Measurements from ENCODE around the gene TMEM109.

- TF ChIP-seq BCL11A (IDR thresholded peaks at IDR 0.05; ENCODE audit: low read depth in 2 of 2, low read length in 2 of 2), result no peak
- no peak for TF ChIP-seq CREB1 (IDR thresholded peaks at IDR 0.05)
- TF ChIP-seq EZH2 (IDR thresholded peaks at IDR 0.05; ENCODE audit: low read depth, low read length, severe bottlenecking), result no peak
- TF ChIP-seq TBP (IDR thresholded peaks at IDR 0.05; ENCODE audit: low read depth, low read length), result no peak
- no peak for TF ChIP-seq POLR2AphosphoS5 (IDR thresholded peaks at IDR 0.05; ENCODE audit: low read depth, low read length)
- TF ChIP-seq TAF1 (IDR thresholded peaks at IDR 0.05; ENCODE audit: low read depth, low read length), result no peak
- no peak for TF ChIP-seq HDAC2 (IDR thresholded peaks at IDR 0.05; ENCODE audit: borderline replicate concordance in 1 of 2, low read depth in 2 of 2, low read length in 2 of 2)
Measured at GRCh38 chr11:60926500-60926899, 12.5 kb downstream of the TMEM109 start.
